HCT116 (cell line): ENCODE results near the gene PLGRKT. TPM values are rescaled to one million over a fixed set of nuclear protein-coding genes. Genes with fewer than 3 reads are reported as not detected.

Source experiments
- ATAC-seq: fragments of 200-7000 bp; cut with Tn5 transposase; 2 replicates; pipeline ENCODE4 v1.9.1; 2020; ENCODE audit warnings: mild to moderate bottlenecking, moderate library complexity
- BruUV-seq: library from RNA; stranded (reverse); fragments of 400-500 nt; replicated peaks from 2 replicates; lab custom pipeline; 2021; lab: Mats Ljungman, UMichigan
- CTCF ChIA-PET: fragments of 300-600 bp; sonication (Branson Sonifier 250); formaldehyde crosslinking; loops from one replicate; lab custom pipeline; 2021; ENCODE audit warnings: antibody characterized with exemption; lab: Charles Lee
- POLR2A ChIA-PET: fragments of 300-600, 350-600 bp; sonication (Branson Sonifier 250); formaldehyde crosslinking; loops from one replicate; lab custom pipeline; 2021; ENCODE audit warnings: antibody characterized with exemption; lab: Charles Lee
- RAD21 ChIA-PET, 2 experiments: fragments of 300-600 bp; sonication (Branson Sonifier 250); formaldehyde crosslinking; loops; one replicate each; lab custom pipeline; 2023; ENCODE audit warnings: low total read pairs in 2 of 2; ENCODE audit not compliant: uncharacterized antibody in 2 of 2, unreplicated experiment in 2 of 2, low non-redundant PET in 1 of 2; lab: Charles Lee
- DNase-seq: peaks from one replicate; pipeline ENCODE4 v3.0.0-alpha.2; 2010; ENCODE audit warnings: low read depth, low spot score
- H2AFZ ChIP-seq: fragments of 200-600 bp; shearing (Covaris generic), sonication (generic); 2 replicates; pipeline ENCODE4 v1.6.1; 2017; ENCODE audit warnings: low read depth, mixed run types, mixed read lengths, antibody characterized with exemption, low read length; ENCODE audit not compliant: poor library complexity, severe bottlenecking
- H3K27ac ChIP-seq: 2 replicates; pipeline ENCODE4 v1.5.1; 2012; ENCODE audit warnings: low read depth, low read length
- H3K27me3 ChIP-seq: fragments of 200-600 bp; sonication (generic); 2 replicates; pipeline ENCODE4 v1.6.1; 2016; ENCODE audit warnings: mixed run types, low read length, mixed read lengths; ENCODE audit not compliant: insufficient read depth
- H3K36me3 ChIP-seq, 2 experiments: fragments of 200-500 bp in 1 of 2; fragments of 200-600 bp in 1 of 2; sonication (Bioruptor generic) in 1 of 2; sonication (generic) in 1 of 2; 2 replicates each; pipeline versions ENCODE4 v1.5.1 to v1.6.1; 2014 to 2016; ENCODE audit warnings: low read length in 2 of 2, inconsistent platforms in 1 of 2, mixed read lengths in 1 of 2, mixed run types in 1 of 2; ENCODE audit not compliant: insufficient read depth in 2 of 2, control insufficient read depth in 1 of 2
- H3K4me1 ChIP-seq, 2 experiments: fragments of 200-600 bp in 1 of 2; sonication (generic) in 1 of 2; 2 replicates each; pipeline versions ENCODE4 v1.5.1 to v1.6.1; 2012 to 2017; ENCODE audit warnings: low read length in 2 of 2, inconsistent platforms in 1 of 2, mild to moderate bottlenecking in 1 of 2, mixed read lengths in 1 of 2, mixed run types in 1 of 2, moderate library complexity in 1 of 2; ENCODE audit not compliant: insufficient read depth in 2 of 2, control insufficient read depth in 1 of 2
- H3K4me2 ChIP-seq: fragments of 200-600 bp; sonication (generic); 2 replicates; pipeline ENCODE4 v1.6.1; 2017; ENCODE audit warnings: mixed run types, low read length, mixed read lengths
- H3K4me3 ChIP-seq, 2 experiments: fragments of 200-600 bp in 1 of 2; sonication (generic) in 1 of 2; replicated peaks in 1 of 2; 2 replicates each; pipeline ENCODE4 v1.5.1; 2011 to 2016; ENCODE audit warnings: low read length in 2 of 2, control low read depth in 1 of 2, low read depth in 1 of 2, mild to moderate bottlenecking in 1 of 2, mixed read lengths in 1 of 2, mixed run types in 1 of 2
- H3K79me2 ChIP-seq: fragments of 200-600 bp; sonication (generic); 2 replicates; pipeline ENCODE4 v1.6.1; 2017; ENCODE audit warnings: mild to moderate bottlenecking, mixed run types, low read length, moderate library complexity, mixed read lengths; ENCODE audit not compliant: insufficient read depth
- H3K9ac ChIP-seq: fragments of 200-600 bp; sonication (generic); 2 replicates; pipeline ENCODE4 v1.6.1; 2016; ENCODE audit warnings: low read length, mixed read lengths
- H3K9me2 ChIP-seq: fragments of 200-600 bp; sonication (generic), shearing (Covaris generic); 2 replicates; pipeline ENCODE4 v1.6.1; 2017; ENCODE audit warnings: mixed run types, mild to moderate bottlenecking, moderate library complexity; ENCODE audit not compliant: insufficient read depth
- H3K9me3 ChIP-seq, 2 experiments: fragments of 200-500 bp in 1 of 2; fragments of 200-600 bp in 1 of 2; sonication (Bioruptor generic) in 1 of 2; sonication (generic) in 1 of 2; 2 replicates each; pipeline ENCODE4 v1.6.1; 2014 to 2017; ENCODE audit warnings: low read length in 2 of 2, mixed read lengths in 2 of 2, inconsistent platforms in 1 of 2, low read depth in 1 of 2, mild to moderate bottlenecking in 1 of 2, mixed run types in 1 of 2, moderate library complexity in 1 of 2; ENCODE audit not compliant: control insufficient read depth in 1 of 2, insufficient read depth in 1 of 2
- H4K20me1 ChIP-seq: fragments of 200-600 bp; sonication (generic), shearing (Covaris generic); 2 replicates; pipeline ENCODE4 v1.6.1; 2017; ENCODE audit warnings: mixed run types, mild to moderate bottlenecking, moderate library complexity; ENCODE audit not compliant: insufficient read depth
- ATF3 ChIP-seq: IDR thresholded peaks from 2 replicates; pipeline ENCODE4 v1.6.1; 2012
- EZH2phosphoT487 ChIP-seq: fragments of 200-600 bp; IDR thresholded peaks from 2 replicates; pipeline ENCODE4 v1.6.1; 2018; ENCODE audit warnings: antibody characterized with exemption, borderline replicate concordance
- FOSL1 ChIP-seq: IDR thresholded peaks from 2 replicates; pipeline ENCODE4 v1.6.1; 2012; ENCODE audit warnings: low read depth
- JUND ChIP-seq: IDR thresholded peaks from 2 replicates; pipeline ENCODE4 v1.6.1; 2012
- POLR2A ChIP-seq: IDR thresholded peaks from 2 replicates; pipeline ENCODE4 v1.7.0; 2011; ENCODE audit warnings: borderline replicate concordance; ENCODE audit not compliant: insufficient read depth, insufficient read length; ENCODE audit errors: extremely low read depth
- RAD21 ChIP-seq: IDR thresholded peaks from 2 replicates; pipeline ENCODE4 v1.6.1; 2012; ENCODE audit warnings: low read depth, mild to moderate bottlenecking
- REST ChIP-seq: IDR thresholded peaks from 2 replicates; pipeline ENCODE4 v1.6.1; 2012; ENCODE audit warnings: low read depth
- SRF ChIP-seq: IDR thresholded peaks from 2 replicates; pipeline ENCODE4 v1.6.1; 2012; ENCODE audit warnings: low read depth
- intact Hi-C: fragments of 100-400 bp; cut with micrococcal nuclease; formaldehyde crosslinking; loops from 2 replicates; pipeline ENCODE4 v1.10.0; 2022
- total RNA-seq: library from RNA; stranded (reverse); gene quantifications from one replicate; pipeline ENCODE4 v1.2.1, GENCODE V29; 2021; ENCODE audit not compliant: unreplicated experiment

The PLGRKT gene
- total RNA-seq, 1 experiment from 2014 or later = 23.8 TPM

DNA sequence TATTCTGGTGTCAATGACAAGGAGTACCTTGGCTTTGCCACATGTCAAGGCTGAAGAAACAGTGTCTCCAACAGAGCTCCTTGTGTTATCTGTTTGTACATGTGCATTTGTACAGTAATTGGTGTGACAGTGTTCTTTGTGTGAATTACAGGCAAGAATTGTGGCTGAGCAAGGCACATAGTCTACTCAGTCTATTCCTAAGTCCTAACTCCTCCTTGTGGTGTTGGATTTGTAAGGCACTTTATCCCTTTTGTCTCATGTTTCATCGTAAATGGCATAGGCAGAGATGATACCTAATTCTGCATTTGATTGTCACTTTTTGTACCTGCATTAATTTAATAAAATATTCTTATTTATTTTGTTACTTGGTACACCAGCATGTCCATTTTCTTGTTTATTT, 32.4 kb upstream of the PLGRKT start:
- Histone ChIP-seq H3K27ac (no peak overlapping the region), H3K27me3 (no peaks in the 10 kb centered on the region), H3K9me3 (no peaks in the 10 kb centered on the region), H3K4me1 (no peaks in the 10 kb centered on the region), H3K36me3 (no peaks in the 10 kb centered on the region), H4K20me1 (no peaks in the 10 kb centered on the region), H3K79me2 (no peaks in the 10 kb centered on the region), H2AFZ (no peak overlapping the region), H3K4me2 (no peak overlapping the region), H3K9ac (no peak overlapping the region), H3K9me2 (no peaks in the 10 kb centered on the region), H3K4me3 (no peak overlapping the region)
- RAD21 ChIA-PET = interaction anchor here in 1 of 2 experiments (0.6 kb wide), 1 partner anchor 27 kb away, joined by 3 read pairs; no protein-coding TSS in a partner anchor
- intact Hi-C loops = no loop called here
- no TSS peak for BruUV-seq
- no peak for TF ChIP-seq ATF3
- no peak for TF ChIP-seq RAD21
- TF ChIP-seq SRF = no peak
- no peak for TF ChIP-seq FOSL1
- TF ChIP-seq JUND = no peak
- TF ChIP-seq EZH2phosphoT487 = no peak
- TF ChIP-seq REST = no peak
- TF ChIP-seq POLR2A = no peak
- POLR2A ChIA-PET = no interaction called here
- no peak for ATAC-seq
- DNase-seq = no peak
- CTCF ChIA-PET = no interaction called here
